SK-N-SH treated with all-trans-retinoic acid at 6 μM for 48 hours (cell line): ENCODE data around the gene SFI1.

ENCODE experiments used
- BACH2 ChIP-seq: fragments of 250-450 bp; sonication (Bioruptor Pico); IDR thresholded peaks from 2 replicates; pipeline ENCODE4 v1.9.0; 2021; ENCODE audit warnings: mild to moderate bottlenecking, borderline replicate concordance
- POU6F1 ChIP-seq: fragments of 250-450 bp; sonication (Bioruptor Pico); IDR thresholded peaks from 2 replicates; pipeline ENCODE4 v1.8.0; 2021; ENCODE audit warnings: low read depth, mild to moderate bottlenecking, moderate library complexity, borderline replicate concordance
- ZC3H10 ChIP-seq: fragments of 250-450 bp; sonication (Bioruptor Pico); IDR thresholded peaks from 2 replicates; pipeline ENCODE4 v1.5.1; 2021; ENCODE audit warnings: mild to moderate bottlenecking, moderate library complexity
- ZFP30 ChIP-seq: fragments of 450-650 bp; formaldehyde crosslinking; IDR thresholded peaks from 2 replicates; pipeline ENCODE4 v1.5.0; 2022; ENCODE audit warnings: mild to moderate bottlenecking, moderate library complexity
- ZNF565 ChIP-seq: fragments of 450-650 bp; formaldehyde crosslinking; conservative IDR thresholded peaks from 2 replicates; pipeline ENCODE4 v1.5.0; 2020; ENCODE audit warnings: low read depth, mild to moderate bottlenecking, moderate library complexity

DNA sequence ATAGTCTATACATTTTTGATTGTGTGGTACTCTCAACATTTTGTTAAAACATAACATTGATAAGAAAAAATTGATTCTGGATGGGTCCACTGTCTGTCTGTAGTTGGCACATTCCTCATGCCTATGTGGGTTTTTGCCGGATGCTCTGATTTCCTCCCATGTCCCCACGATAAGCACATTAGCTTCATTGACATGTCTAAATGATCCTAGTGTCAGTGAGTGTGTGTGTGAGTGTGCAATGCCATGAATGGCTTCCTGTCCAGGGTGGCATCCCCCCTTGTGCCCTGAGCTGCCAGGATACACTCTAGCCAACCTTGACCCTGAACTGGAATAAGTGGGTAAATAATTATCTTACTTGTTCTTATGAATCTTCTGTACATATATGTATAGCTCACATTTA is 5.4 kb downstream of the SFI1 start:
- TF ChIP-seq ZNF565, result no peak
- TF ChIP-seq POU6F1 (CRISPR knock-in tag), result no peak
- no peak for TF ChIP-seq ZFP30 (CRISPR knock-in tag)
- TF ChIP-seq ZC3H10, result no peak
- no peak for TF ChIP-seq BACH2 (CRISPR knock-in tag)
